ENCODE measurements around the gene HDAC2. TPM values are rescaled to one million over a fixed set of nuclear protein-coding genes. Genes with fewer than 3 reads are reported as not detected.

Gene HDAC2
- total and polyA plus RNA-seq, 10 donors: 42.7 to 62.7 (median 53.1) TPM

DNA sequence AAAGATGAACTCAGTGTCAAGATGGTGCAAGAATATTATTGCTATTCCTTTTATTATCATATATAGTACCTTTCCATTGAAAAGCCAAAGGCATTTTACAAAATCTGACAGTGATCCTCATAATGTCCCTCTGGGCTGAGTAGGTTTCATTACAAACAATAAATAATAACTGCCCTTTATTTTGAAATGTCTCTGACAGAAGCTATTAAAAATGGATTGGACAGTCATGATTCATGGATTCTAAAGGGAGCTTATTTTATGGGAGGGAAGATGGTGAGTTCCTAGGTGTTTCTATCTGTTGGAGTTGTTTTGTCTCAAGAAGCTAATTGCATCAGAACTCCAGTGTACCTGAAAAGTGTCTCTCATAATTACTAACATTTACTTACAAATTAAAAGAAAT, 30.4 kb upstream of the HDAC2 start:
- TF ChIP-seq POLR2A (IDR thresholded peaks at IDR 0.05) (no peak), POLR2AphosphoS5 (IDR thresholded peaks at IDR 0.05) (no peak)
- TF ChIP-seq, protein P1, sequence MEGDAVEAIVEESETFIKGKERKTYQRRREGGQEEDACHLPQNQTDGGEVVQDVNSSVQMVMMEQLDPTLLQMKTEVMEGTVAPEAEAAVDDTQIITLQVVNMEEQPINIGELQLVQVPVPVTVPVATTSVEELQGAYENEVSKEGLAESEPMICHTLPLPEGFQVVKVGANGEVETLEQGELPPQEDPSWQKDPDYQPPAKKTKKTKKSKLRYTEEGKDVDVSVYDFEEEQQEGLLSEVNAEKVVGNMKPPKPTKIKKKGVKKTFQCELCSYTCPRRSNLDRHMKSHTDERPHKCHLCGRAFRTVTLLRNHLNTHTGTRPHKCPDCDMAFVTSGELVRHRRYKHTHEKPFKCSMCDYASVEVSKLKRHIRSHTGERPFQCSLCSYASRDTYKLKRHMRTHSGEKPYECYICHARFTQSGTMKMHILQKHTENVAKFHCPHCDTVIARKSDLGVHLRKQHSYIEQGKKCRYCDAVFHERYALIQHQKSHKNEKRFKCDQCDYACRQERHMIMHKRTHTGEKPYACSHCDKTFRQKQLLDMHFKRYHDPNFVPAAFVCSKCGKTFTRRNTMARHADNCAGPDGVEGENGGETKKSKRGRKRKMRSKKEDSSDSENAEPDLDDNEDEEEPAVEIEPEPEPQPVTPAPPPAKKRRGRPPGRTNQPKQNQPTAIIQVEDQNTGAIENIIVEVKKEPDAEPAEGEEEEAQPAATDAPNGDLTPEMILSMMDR (IDR thresholded peaks at IDR 0.05 in 8 of 11, conservative IDR thresholded peaks at IDR 0.05 in 3 of 11): no peak
- intact Hi-C loops (cut with DNase I; ENCODE audit: low total_unique reads): no loop called here
- Histone ChIP-seq H3K4me3 (no peak overlapping the region), H3K4me1 (no peaks in the 10 kb centered on the region), H3K9me3 (peaks cover 0 to 4% (median 0%) of the 10 kb centered on the region in 8 donors), H3K27me3 (replicated peaks in 1 of 7) (no peaks in the 10 kb centered on the region), H3K27ac (no peak overlapping the region), H3K36me3 (no peaks in the 10 kb centered on the region)
- DNase-seq: no peak

DNA sequence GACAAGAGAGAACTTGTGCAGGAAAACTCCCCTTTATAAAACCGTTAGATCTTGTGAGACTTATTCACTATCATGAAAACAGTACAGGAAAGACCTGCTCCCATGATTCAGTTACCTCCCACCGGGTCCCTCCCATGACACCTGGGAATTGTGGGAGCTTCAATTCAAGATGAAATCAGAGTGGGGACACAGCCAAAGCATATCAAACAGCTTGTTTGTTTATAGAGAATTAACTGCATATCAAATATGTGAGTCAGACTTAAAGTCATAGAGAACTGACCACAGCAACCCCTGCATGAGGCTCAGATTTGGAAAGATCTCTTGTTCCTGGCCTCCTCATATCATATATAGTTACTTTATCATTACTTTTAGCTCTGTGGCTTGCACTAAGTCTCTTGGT, 29.1 kb upstream of the HDAC2 start:
- Histone ChIP-seq H3K27me3 (replicated peaks in 1 of 7) (no peaks in the 10 kb centered on the region), H3K27ac (no peak overlapping the region), H3K9me3 (peaks cover 0 to 4% (median 0%) of the 10 kb centered on the region in 8 donors), H3K36me3 (no peaks in the 10 kb centered on the region), H3K4me3 (no peak overlapping the region), H3K4me1 (no peaks in the 10 kb centered on the region)
- intact Hi-C loops (cut with DNase I; ENCODE audit: low total_unique reads): no loop called here
- TF ChIP-seq POLR2AphosphoS5 (IDR thresholded peaks at IDR 0.05) (no peak), POLR2A (IDR thresholded peaks at IDR 0.05) (no peak)
- TF ChIP-seq, protein P1 (IDR thresholded peaks at IDR 0.05 in 8 of 11, conservative IDR thresholded peaks at IDR 0.05 in 3 of 11): no peak
- WGBS, 5 donors: 75 to 92% (median 82%) methylated on average over 2 of the region's 2 CpGs
- no peak for DNase-seq

DNA sequence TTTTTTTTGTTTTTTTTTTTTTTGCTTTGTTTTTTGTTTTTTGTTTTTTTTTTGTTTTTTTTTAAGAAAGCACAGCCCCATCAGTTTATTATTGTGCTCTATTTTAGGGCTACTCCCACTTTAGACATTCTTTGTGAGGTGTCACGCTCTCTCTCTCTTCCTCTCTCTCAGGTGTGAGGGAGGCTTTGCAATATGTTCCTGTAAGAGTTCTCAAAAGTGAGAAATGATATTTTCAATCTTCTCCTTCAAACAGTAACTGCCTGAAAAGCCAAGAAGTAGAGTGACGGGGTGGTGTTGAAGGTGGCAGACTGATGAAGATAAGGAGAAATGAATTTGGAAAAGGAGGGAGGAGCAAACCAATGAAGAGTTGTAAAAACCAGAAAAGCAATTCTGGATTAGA, 28.3 kb upstream of the HDAC2 start:
- no peak for DNase-seq
- WGBS, 5 donors: 81 to 88% (median 86%) methylated on average over 2 of the region's 2 CpGs
- H3K4me1 ChIP-seq: no peaks in the 10 kb centered on the region
- H3K9me3 ChIP-seq: no peaks in the 10 kb centered on the region
- no peaks in the 10 kb centered on the region for H3K27me3 ChIP-seq (replicated peaks in 1 of 7)
- H3K36me3 ChIP-seq: no peaks in the 10 kb centered on the region
- TF ChIP-seq, protein P1 (IDR thresholded peaks at IDR 0.05 in 8 of 11, conservative IDR thresholded peaks at IDR 0.05 in 3 of 11): no peak
- TF ChIP-seq POLR2AphosphoS5 (IDR thresholded peaks at IDR 0.05): no peak
- no peak for TF ChIP-seq POLR2A (IDR thresholded peaks at IDR 0.05)
- H3K4me3 ChIP-seq: no peak overlapping the region
- intact Hi-C loops (cut with DNase I; ENCODE audit: low total_unique reads): no loop called here
- no peak overlapping the region for H3K27ac ChIP-seq

DNA sequence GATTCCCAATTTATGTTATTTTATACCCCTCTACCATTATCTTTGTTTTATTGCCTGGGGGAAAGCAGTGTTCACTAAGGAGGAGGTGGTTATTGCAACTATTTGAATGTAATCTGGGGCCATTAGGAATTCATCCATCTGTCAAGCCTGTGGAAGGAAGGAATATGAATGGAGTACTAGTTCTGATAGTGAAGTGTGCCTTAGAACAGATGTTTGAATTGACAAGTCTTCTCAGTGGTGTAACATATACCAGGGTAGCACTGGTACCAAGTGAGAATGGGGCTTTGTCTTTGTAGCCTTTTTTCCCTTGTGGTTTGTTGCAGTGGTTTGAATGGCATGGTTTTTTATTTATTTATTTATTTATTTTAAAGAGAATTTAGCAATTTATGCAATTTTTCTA, 27.9 kb upstream of the HDAC2 start:
- TF ChIP-seq POLR2AphosphoS5 (IDR thresholded peaks at IDR 0.05) (no peak), POLR2A (IDR thresholded peaks at IDR 0.05) (no peak)
- TF ChIP-seq, protein P1 (IDR thresholded peaks at IDR 0.05 in 8 of 11, conservative IDR thresholded peaks at IDR 0.05 in 3 of 11): no peak
- no peak for DNase-seq
- intact Hi-C loops (cut with DNase I; ENCODE audit: low total_unique reads): no loop called here
- no peaks in the 10 kb centered on the region for H3K9me3 ChIP-seq
- H3K27me3 ChIP-seq (replicated peaks in 1 of 7): no peaks in the 10 kb centered on the region
- H3K4me1 ChIP-seq: no peaks in the 10 kb centered on the region
- H3K27ac ChIP-seq: no peak overlapping the region
- H3K4me3 ChIP-seq: no peak overlapping the region
- H3K36me3 ChIP-seq: no peaks in the 10 kb centered on the region

Data from spleen (tissue), 11 donors.